ENCODE results near the gene OR8J3.
"Not testable (repeated sequence)": the region's sequence is repeated elsewhere in the genome, so short reads cannot be mapped to it uniquely, and the experiment has no call there.

OR8J3 gene

GRCh38 chr11:56140151-56140661 is at the start of gene OR8J3:
Gene OR8J3, minus strand, starts transcription at chr11:56140201. Its CDS starts 2,483 bp downstream, at chr11:56137718.
- no peak for DNase-seq (ENCODE audit: low read depth)

GRCh38 chr11:56188602-56189001 is 48.6 kb upstream of the OR8J3 start:
- DNase-seq (ENCODE audit: low read depth): no peak

- no peak for DNase-seq (ENCODE audit: low read depth)
These were observed 43.5 kb upstream of the OR8J3 start for GRCh38 chr11:56183459-56183858.

- DNase-seq (ENCODE audit: low read depth): no peak
These were observed 36.3 kb upstream of the OR8J3 start, which contains the start of gene OR5J2 for GRCh38 chr11:56176318-56176717. Gene OR5J2, plus strand, starts transcription at chr11:56176618. Its CDS starts 0 bp downstream, at chr11:56176618.

- DNase-seq (ENCODE audit: low read depth): no peak
These were observed 32.3 kb upstream of the OR8J3 start for GRCh38 chr11:56172256-56172830.

GRCh38 chr11:56163804-56164203 is 23.8 kb upstream of the OR8J3 start:
- no peak for DNase-seq (ENCODE audit: low read depth)

- DNase-seq (ENCODE audit: low read depth): no peak
These were observed 20.2 kb upstream of the OR8J3 start, which contains the start of gene OR8K5 for GRCh38 chr11:56160217-56160616. Gene OR8K5, minus strand, starts transcription at chr11:56160317. Its CDS starts 0 bp downstream, at chr11:56160317.

GRCh38 chr11:56152333-56152732 is 12.3 kb upstream of the OR8J3 start:
- DNase-seq (ENCODE audit: low read depth): no peak

- DNase-seq (ENCODE audit: low read depth): no peak
These were observed 11.4 kb upstream of the OR8J3 start for GRCh38 chr11:56151376-56151775.

GRCh38 chr11:56143681-56144080 is 3.7 kb upstream of the OR8J3 start:
- DNase-seq (ENCODE audit: low read depth): not testable (repeated sequence)

- no peak for DNase-seq (ENCODE audit: low read depth)
These were observed 17.9 kb downstream of the OR8J3 start, which contains the start of gene OR8H3 for GRCh38 chr11:56122073-56122472. Gene OR8H3, plus strand, starts transcription at chr11:56122373. Its CDS starts 0 bp downstream, at chr11:56122373.

GRCh38 chr11:56103210-56103737 is 36.7 kb downstream of the OR8J3 start, which contains the start of gene OR8H2:
Gene OR8H2, plus strand, starts transcription at chr11:56103687. Its CDS starts 1,356 bp downstream, at chr11:56105043.
- no peak for DNase-seq (ENCODE audit: low read depth)

- no peak for DNase-seq (ENCODE audit: low read depth)
These were observed 47.0 kb downstream of the OR8J3 start, which contains the start of gene OR8I2 for GRCh38 chr11:56093008-56093407. Gene OR8I2, plus strand, starts transcription at chr11:56093308. Its CDS starts 0 bp downstream, at chr11:56093308.

- DNase-seq (ENCODE audit: low read depth): no peak
These were observed 50.3 kb downstream of the OR8J3 start for GRCh38 chr11:56089697-56090096.
